SK-N-SH treated with all-trans-retinoic acid at 6 μM for 48 hours (cell line): ENCODE results near the gene RPS24.

Experiments used
- ARNTL ChIP-seq: fragments of 450-650 bp; formaldehyde crosslinking; IDR thresholded peaks from 2 replicates; pipeline ENCODE4 v1.5.0; 2020; ENCODE audit warnings: low read depth, mild to moderate bottlenecking, moderate library complexity, borderline replicate concordance
- ISL1 ChIP-seq: fragments of 250-450 bp; sonication (Bioruptor Pico); IDR thresholded peaks from 2 replicates; pipeline ENCODE4 v2.1.2; 2022; ENCODE audit warnings: mild to moderate bottlenecking, moderate library complexity
- RARB ChIP-seq: fragments of 250-450 bp; sonication (Bioruptor Pico); IDR thresholded peaks from 2 replicates; pipeline ENCODE4 v1.8.0; 2021; ENCODE audit warnings: mild to moderate bottlenecking, moderate library complexity
- SNAI2 ChIP-seq: fragments of 250-450 bp; sonication (Bioruptor Pico); IDR thresholded peaks from 2 replicates; pipeline ENCODE4 v1.5.0; 2020; ENCODE audit warnings: mild to moderate bottlenecking, moderate library complexity
- ZC3H10 ChIP-seq: fragments of 250-450 bp; sonication (Bioruptor Pico); IDR thresholded peaks from 2 replicates; pipeline ENCODE4 v1.5.1; 2021; ENCODE audit warnings: mild to moderate bottlenecking, moderate library complexity
- ZFP30 ChIP-seq: fragments of 450-650 bp; formaldehyde crosslinking; IDR thresholded peaks from 2 replicates; pipeline ENCODE4 v1.5.0; 2022; ENCODE audit warnings: mild to moderate bottlenecking, moderate library complexity
- ZNF8 ChIP-seq: fragments of 450-650 bp; formaldehyde crosslinking; IDR thresholded peaks from 2 replicates; pipeline ENCODE4 v1.5.0; 2020; ENCODE audit warnings: mild to moderate bottlenecking, moderate library complexity

- TF ChIP-seq ARNTL (CRISPR knock-in tag) (no peak), ZC3H10 (no peak), ZNF8 (no peak), SNAI2 (CRISPR knock-in tag) (no peak), ISL1 (CRISPR knock-in tag) (no peak), RARB (CRISPR knock-in tag) (no peak), ZFP30 (CRISPR knock-in tag) (no peak)
Observed at GRCh38 chr10:78033637-78034470, at the start of gene RPS24.
